Keratinocyte (primary cell): ENCODE data around the gene FBLN5. TPM values are rescaled to one million over a fixed set of nuclear protein-coding genes. Genes with fewer than 3 reads are reported as not detected.
A peak's percentile ranks its signal among the peaks of the same experiment; 100 is the strongest.

Source experiments
- DNase-seq: peaks from one replicate; pipeline ENCODE4 v3.0.0-alpha.2; 2011; ENCODE audit warnings: low read depth, missing footprints, low spot score
- FAIRE-seq: peaks from 2 replicates; lab custom pipeline; 2011; peaks lifted over from hg19 to GRCh38; lab: Jason Lieb, UNC
- H2AFZ ChIP-seq: 2 replicates; pipeline ENCODE4 v1.6.0; 2012; ENCODE audit warnings: low read length, control low read depth, inconsistent platforms; ENCODE audit not compliant: control insufficient read depth
- H3K27ac ChIP-seq: 2 replicates; pipeline ENCODE4 v1.5.1; 2011; ENCODE audit warnings: low read length; ENCODE audit not compliant: control insufficient read depth, insufficient read depth
- H3K27me3 ChIP-seq: 3 replicates; pipeline ENCODE4 v1.6.0; 2011; ENCODE audit warnings: low read length; ENCODE audit not compliant: control insufficient read depth, insufficient read depth; ENCODE audit errors: extremely low read depth
- H3K36me3 ChIP-seq, 2 experiments: 2 replicates in 1 of 2; 3 replicates in 1 of 2; pipeline ENCODE4 v1.5.1; 2011; ENCODE audit warnings: low read length in 2 of 2, mild to moderate bottlenecking in 1 of 2; ENCODE audit not compliant: control insufficient read depth in 2 of 2, insufficient read depth in 2 of 2; ENCODE audit errors: extremely low read depth in 1 of 2
- H3K4me1 ChIP-seq: 3 replicates; pipeline ENCODE4 v1.5.1; 2011; ENCODE audit warnings: low read length; ENCODE audit not compliant: control insufficient read depth, insufficient read depth; ENCODE audit errors: extremely low read depth
- H3K4me2 ChIP-seq: 3 replicates; pipeline ENCODE4 v1.6.0; 2011; ENCODE audit warnings: low read depth, low read length; ENCODE audit not compliant: control insufficient read depth, insufficient read depth; ENCODE audit errors: extremely low read depth
- H3K4me3 ChIP-seq, 3 experiments: fragments of 200-600 bp in 1 of 3; sonication (generic) in 1 of 3; 2 replicates in 2 of 3; 3 replicates in 1 of 3; pipeline ENCODE4 v1.5.1; 2011 to 2016; ENCODE audit warnings: low read length in 3 of 3, mild to moderate bottlenecking in 3 of 3, control low read depth in 2 of 3, inconsistent platforms in 1 of 3, low read depth in 1 of 3, mixed read lengths in 1 of 3, mixed run types in 1 of 3, moderate library complexity in 1 of 3; ENCODE audit not compliant: control insufficient read depth in 2 of 3, insufficient read depth in 2 of 3; ENCODE audit errors: extremely low read depth in 1 of 3
- H3K79me2 ChIP-seq: 2 replicates; pipeline ENCODE4 v1.6.0; 2012; ENCODE audit warnings: low read length; ENCODE audit not compliant: control insufficient read depth, insufficient read depth
- H3K9ac ChIP-seq: 3 replicates; pipeline ENCODE4 v1.6.0; 2011; ENCODE audit warnings: low read length; ENCODE audit not compliant: control insufficient read depth, insufficient read depth; ENCODE audit errors: extremely low read depth
- H3K9me1 ChIP-seq: 3 replicates; pipeline ENCODE4 v1.6.0; 2011; ENCODE audit warnings: low read length; ENCODE audit not compliant: control insufficient read depth, insufficient read depth; ENCODE audit errors: extremely low read depth
- H3K9me3 ChIP-seq: 2 replicates; pipeline ENCODE4 v1.5.1; 2012; ENCODE audit warnings: low read depth, low read length; ENCODE audit not compliant: control insufficient read depth
- H4K20me1 ChIP-seq: 3 replicates; pipeline ENCODE4 v1.6.0; 2011; ENCODE audit warnings: low read length; ENCODE audit not compliant: control insufficient read depth, insufficient read depth; ENCODE audit errors: extremely low read depth
- CTCF ChIP-seq, 3 experiments: IDR thresholded peaks in 1 of 3; conservative IDR thresholded peaks in 1 of 3; optimal IDR thresholded peaks in 1 of 3; 2 replicates in 2 of 3; 3 replicates in 1 of 3; pipeline versions ENCODE3 to v1.5.1; 2011; ENCODE audit warnings: low read length in 3 of 3, mild to moderate bottlenecking in 3 of 3, moderate library complexity in 2 of 3, control low read depth in 1 of 3, inconsistent platforms in 1 of 3; ENCODE audit not compliant: insufficient read depth in 2 of 3; ENCODE audit errors: extremely low read depth in 1 of 3
- EZH2 ChIP-seq: IDR thresholded peaks from one replicate; pipeline ENCODE4 v1.6.1; 2012; ENCODE audit warnings: inconsistent platforms, mild to moderate bottlenecking, low read length, moderate library complexity
- dilution Hi-C: fragments of 300-500 bp; cut with MboI; formaldehyde crosslinking; loops from one replicate; pipeline ENCODE4 v1.7.0; 2020; ENCODE audit warnings: low sequenced_read_pairs; ENCODE audit not compliant: extremely low pct_ligation_motif_present
- polyA plus RNA-seq, 5 experiments: library from polyadenylated mRNA; depleted of rRNA in 3 of 5; stranded (reverse) in 3 of 5; stranded (forward) in 1 of 5; unstranded in 1 of 5; fragments of >200 nt; gene quantifications; 1 replicate in 1 of 5; 2 replicates in 3 of 5; 3 replicates in 1 of 5; pipeline versions ENCODE4 v1.2.1 to v1.2.3, GENCODE V29; 2011 to 2012; ENCODE audit warnings: missing spikeins in 2 of 5, low read depth in 1 of 5, low replicate concordance in 1 of 5

The FBLN5 gene
- polyA plus RNA-seq, 1 donor (not counting 4 experiments of a cell fraction or from before 2014, with no cell fraction given): 0.10 TPM

- dilution Hi-C loops: no loop called here
- H3K4me1 ChIP-seq: peaks cover 4% of the 10 kb centered on the region
- no peak overlapping the region for H3K9ac ChIP-seq
- no peak for DNase-seq
- H3K9me1 ChIP-seq: no peaks in the 10 kb centered on the region
- H3K36me3 ChIP-seq: no peaks in the 10 kb centered on the region
- H3K4me2 ChIP-seq: no peak overlapping the region
- H3K79me2 ChIP-seq: no peaks in the 10 kb centered on the region
- H3K27me3 ChIP-seq: no peaks in the 10 kb centered on the region
- no peak for TF ChIP-seq CTCF (optimal IDR thresholded peaks at IDR 0.05 in 1 of 3, IDR thresholded peaks at IDR 0.05 in 1 of 3, conservative IDR thresholded peaks at IDR 0.05 in 1 of 3; ENCODE audit: extremely low read depth in 1 of 3, insufficient read depth in 2 of 3, low read length in 3 of 3)
- no peak for TF ChIP-seq EZH2
- H4K20me1 ChIP-seq: no peaks in the 10 kb centered on the region
- H3K4me3 ChIP-seq: no peak overlapping the region
- H3K9me3 ChIP-seq: no peaks in the 10 kb centered on the region
- no peak overlapping the region for H2AFZ ChIP-seq
- FAIRE-seq: peak; percentile 5
- H3K27ac ChIP-seq: no peak overlapping the region
These were observed 22.3 kb downstream of the FBLN5 start for GRCh38 chr14:91925001-91925726.

- Histone ChIP-seq H3K4me1 (peaks cover 4% of the 10 kb centered on the region), H3K9me1 (no peaks in the 10 kb centered on the region), H3K4me2 (no peak overlapping the region), H3K79me2 (no peaks in the 10 kb centered on the region), H3K9ac (no peak overlapping the region), H3K9me3 (no peaks in the 10 kb centered on the region), H2AFZ (no peak overlapping the region), H3K27ac (no peak overlapping the region), H4K20me1 (no peaks in the 10 kb centered on the region), H3K27me3 (no peaks in the 10 kb centered on the region), H3K36me3 (no peaks in the 10 kb centered on the region), H3K4me3 (no peak overlapping the region)
- dilution Hi-C loops: no loop called here
- DNase-seq (no peak), FAIRE-seq (no peak)
- TF ChIP-seq CTCF (optimal IDR thresholded peaks at IDR 0.05 in 1 of 3, IDR thresholded peaks at IDR 0.05 in 1 of 3, conservative IDR thresholded peaks at IDR 0.05 in 1 of 3; ENCODE audit: extremely low read depth in 1 of 3, insufficient read depth in 2 of 3, low read length in 3 of 3) (no peak), EZH2 (no peak)
These were observed 27.0 kb downstream of the FBLN5 start for GRCh38 chr14:91920526-91920925.
